K562 (cell line): ENCODE data around the gene PTBP3. TPM values are rescaled to one million over a fixed set of nuclear protein-coding genes. Genes with fewer than 3 reads are reported as not detected.

Source experiments
- ATAC-seq: fragments of 200-7000 bp; cut with Tn5 transposase; 3 replicates; pipeline ENCODE4 v1.9.1; 2020; ENCODE audit warnings: moderate library complexity
- BruUV-seq: library from RNA; stranded (reverse); fragments of 400-500 nt; replicated peaks from 2 replicates; lab custom pipeline; 2021; lab: Mats Ljungman, UMichigan
- CTCF ChIA-PET: fragments of 300-600 bp; formaldehyde crosslinking; extraction: SDS; loops from one replicate; lab custom pipeline; 2021; ENCODE audit warnings: low intra/inter-chr PET ratio; lab: Yijun Ruan, JAX
- POLR2A ChIA-PET: fragments of 300-600, 350-650 bp; sonication (Branson Sonifier 250); formaldehyde crosslinking; extraction: SDS; loops from one replicate; lab custom pipeline; 2021; ENCODE audit warnings: antibody characterized with exemption, inconsistent platforms; lab: Yijun Ruan, JAX
- DNase-seq, 4 experiments: peaks; one replicate each; pipeline versions ENCODE4 v3.0.0 to v3.0.0-alpha.2; 2011 to 2018; ENCODE audit warnings: low spot score in 3 of 4, mixed read lengths in 3 of 4; ENCODE audit errors: extremely low read depth in 1 of 4
- FAIRE-seq: peaks from 2 replicates; lab custom pipeline; 2011; peaks lifted over from hg19 to GRCh38; lab: Jason Lieb, UNC
- H2AFZ ChIP-seq: 2 replicates; pipeline ENCODE4 v1.6.0; 2011; ENCODE audit warnings: low read depth, low read length, control low read depth, inconsistent platforms
- H3K27ac ChIP-seq: fragments of 200-600 bp; 3 replicates; pipeline ENCODE4 v1.8.0; 2011; ENCODE audit warnings: low read depth, mild to moderate bottlenecking, control low read depth, inconsistent platforms, low read length, moderate library complexity, mixed read lengths; ENCODE audit errors: extremely low read depth
- H3K27me3 ChIP-seq, 2 experiments: fragments of 300-600 bp in 1 of 2; 2 replicates in 1 of 2; 3 replicates in 1 of 2; pipeline versions ENCODE4 v1.6.0 to v1.8.0; 2011; ENCODE audit warnings: inconsistent platforms in 2 of 2, low read length in 2 of 2, mild to moderate bottlenecking in 1 of 2, mixed read lengths in 1 of 2, moderate library complexity in 1 of 2; ENCODE audit not compliant: control insufficient read depth in 2 of 2, insufficient read depth in 2 of 2
- H3K36me3 ChIP-seq: fragments of 300-600 bp; 3 replicates; pipeline ENCODE4 v1.8.0; 2011; ENCODE audit warnings: mild to moderate bottlenecking, low read length, inconsistent platforms; ENCODE audit not compliant: control insufficient read depth, insufficient read depth
- H3K4me1 ChIP-seq, 2 experiments: fragments of 200-600 bp in 1 of 2; replicated peaks in 1 of 2; 2 replicates in 1 of 2; 3 replicates in 1 of 2; pipeline versions ENCODE4 v1.5.1 to v1.8.0; 2011; ENCODE audit warnings: inconsistent platforms in 2 of 2, low read length in 2 of 2, mild to moderate bottlenecking in 1 of 2, mixed read lengths in 1 of 2, moderate library complexity in 1 of 2; ENCODE audit not compliant: control insufficient read depth in 2 of 2, insufficient read depth in 2 of 2
- H3K4me2 ChIP-seq: 2 replicates; pipeline ENCODE4 v1.6.1; 2011; ENCODE audit warnings: low read length, control low read depth, inconsistent platforms, mixed read lengths; ENCODE audit not compliant: insufficient read depth
- H3K4me3 ChIP-seq: fragments of 200-600 bp; sonication (generic), shearing (Covaris generic); 2 replicates; pipeline ENCODE4 v1.5.1; 2016; ENCODE audit warnings: control low read depth, inconsistent platforms
- H3K79me2 ChIP-seq: fragments of 200-600 bp; 3 replicates; pipeline ENCODE4 v1.8.0; 2011; ENCODE audit warnings: low read length, inconsistent platforms; ENCODE audit not compliant: control insufficient read depth, insufficient read depth
- H3K9ac ChIP-seq, 2 experiments: 2 replicates each; pipeline versions ENCODE4 v1.6.0 to v1.6.1; 2011; ENCODE audit warnings: low read depth in 2 of 2, low read length in 2 of 2, control low read depth in 1 of 2, inconsistent platforms in 1 of 2, mild to moderate bottlenecking in 1 of 2, mixed read lengths in 1 of 2; ENCODE audit not compliant: insufficient read depth in 1 of 2
- H3K9me1 ChIP-seq: one replicate; pipeline ENCODE4 v1.6.0; 2011; ENCODE audit warnings: inconsistent platforms, mild to moderate bottlenecking, low read length, moderate library complexity; ENCODE audit not compliant: control insufficient read depth, insufficient read depth
- H3K9me3 ChIP-seq: replicated peaks from 2 replicates; pipeline ENCODE4 v1.5.1; 2011; ENCODE audit warnings: low read depth, low read length, inconsistent platforms; ENCODE audit not compliant: control insufficient read depth, insufficient read depth
- H4K20me1 ChIP-seq: replicated peaks from 2 replicates; pipeline ENCODE4 v1.6.1; 2011; ENCODE audit warnings: low read length, inconsistent platforms, mixed read lengths; ENCODE audit not compliant: control insufficient read depth, insufficient read depth
- BACH1 ChIP-seq: fragments of 200-800 bp; sonication (Bioruptor generic); IDR thresholded peaks from 2 replicates; pipeline ENCODE4 v1.6.1; 2016; ENCODE audit warnings: missing genetic modification characterization, missing compliant biosample characterization
- DIDO1 ChIP-seq: fragments of 450-650 bp; IDR thresholded peaks from 2 replicates; pipeline ENCODE4 v1.6.1; 2016; ENCODE audit warnings: low read depth, missing biosample characterization, missing genetic modification characterization
- GABPB2 ChIP-seq: fragments of 250-450 bp; sonication (Bioruptor Pico); conservative IDR thresholded peaks from 2 replicates; pipeline ENCODE4 v1.5.1; 2021; ENCODE audit warnings: mild to moderate bottlenecking
- HEY1 ChIP-seq: fragments of 250-450 bp; sonication (Bioruptor Pico); IDR thresholded peaks from 2 replicates; pipeline ENCODE4 v1.5.0; 2020; ENCODE audit warnings: mild to moderate bottlenecking, moderate library complexity, borderline replicate concordance
- MED1 ChIP-seq: sonication (generic); formaldehyde crosslinking; IDR thresholded peaks from 2 replicates; pipeline ENCODE4 v1.8.1; 2023; ENCODE audit warnings: missing genetic modification reagents, borderline replicate concordance
- NR2C2 ChIP-seq, 2 experiments: fragments of 200-800 bp in 1 of 2; sonication (Bioruptor generic) in 1 of 2; sonication (generic) in 1 of 2; formaldehyde crosslinking in 1 of 2; IDR thresholded peaks; 2 replicates each; pipeline versions ENCODE4 v1.6.1 to v1.8.0; 2016 to 2022; ENCODE audit warnings: mild to moderate bottlenecking in 1 of 2, missing compliant biosample characterization in 1 of 2, missing genetic modification characterization in 1 of 2, missing genetic modification reagents in 1 of 2
- ZNF311 ChIP-seq: fragments of 250-450 bp; sonication (Bioruptor Pico); IDR thresholded peaks from 2 replicates; pipeline ENCODE4 v1.4.0; 2020; ENCODE audit warnings: mild to moderate bottlenecking, moderate library complexity
- in situ Hi-C: fragments of 300-500 bp; cut with MboI; formaldehyde crosslinking; loops from 4 replicates; pipeline ENCODE4 v1.15.0; 2018; ENCODE audit warnings: inconsistent platforms, mixed read lengths
- intact Hi-C: fragments of 100-400 bp; cut with micrococcal nuclease; formaldehyde crosslinking; loops from 2 replicates; pipeline ENCODE4 v1.14.2; 2022
- polyA plus RNA-seq, 8 experiments: library from polyadenylated mRNA; depleted of rRNA in 4 of 8; stranded (reverse) in 5 of 8; unstranded in 3 of 8; fragments of >200 nt; fragmentation: Nextera tagmentation in 2 of 8; fragmentation: Illumina TruSeq in 1 of 8; extraction: Ambion mirVana in 2 of 8; extraction: Trizol in 1 of 8; gene quantifications; 2 replicates each; pipeline versions ENCODE4 v1.2.1 to v1.2.3, GENCODE V29; 2011 to 2014; ENCODE audit warnings: inconsistent platforms in 1 of 8, missing spikeins in 1 of 8
- total RNA-seq, 7 experiments: library from RNA; depleted of rRNA in 6 of 7; stranded (reverse); fragments of >200 nt in 6 of 7; fragmentation: Illumina TruSeq in 2 of 7; extraction: Trizol in 2 of 7; gene quantifications; 2 replicates each; pipeline versions ENCODE4 v1.2.1 to v1.2.3, GENCODE V29; 2011 to 2021; ENCODE audit warnings: low replicate concordance in 1 of 7

PTBP3 gene
- total and polyA plus RNA-seq, 9 of the 15 experiments (the other 6 are each of a cell fraction or from before 2014, with no cell fraction given) = 22.4 to 132 (median 68.0) TPM

- intact Hi-C loops = no loop called here
- TF ChIP-seq ZNF311 (CRISPR knock-in tag) (no peak), GABPB2 (CRISPR knock-in tag) (no peak), DIDO1 (tag) (no peak), MED1 (no peak), HEY1 (CRISPR knock-in tag) (no peak), NR2C2 (CRISPR knock-in tag; IDR thresholded peaks at IDR 0.05) (no peak), NR2C2 (tag; IDR thresholded peaks at IDR 0.05) (no peak), BACH1 (tag) (no peak)
- TF ChIP-seq, all 486 proteins: peak for 0
- DNase-seq = no peak
- FAIRE-seq = no peak
- in situ Hi-C loops = no loop called here
- POLR2A ChIA-PET = interaction anchor here (1.1 kb wide), 1 partner anchor 12 kb away, joined by 3 read pairs; no protein-coding TSS in a partner anchor
- H2AFZ ChIP-seq = no peak overlapping the region
- no peak overlapping the region for H3K4me3 ChIP-seq
- H3K36me3 ChIP-seq = 0 out of 3 replicates have a peak, but pooled peaks cover 2% of the 10 kb centered on the region
- no TSS peak for BruUV-seq
- no peaks in the 10 kb centered on the region for H4K20me1 ChIP-seq
- no peak overlapping the region for H3K4me2 ChIP-seq
- no peak overlapping the region for H3K9ac ChIP-seq
- peaks cover 0 to 5% of the 10 kb centered on the region in 2 experiments; a peak in 4 of 5 replicates for H3K4me1 ChIP-seq
- peaks cover 93% of the 10 kb centered on the region for H3K79me2 ChIP-seq
- H3K9me1 ChIP-seq = no peaks in the 10 kb centered on the region
- CTCF ChIA-PET = no interaction called here
- ATAC-seq = no peak
- H3K27ac ChIP-seq = no peak overlapping the region
- H3K9me3 ChIP-seq = no peaks in the 10 kb centered on the region
- no peaks in the 10 kb centered on the region for H3K27me3 ChIP-seq
Observed at GRCh38 chr9:112301420-112301819, 32.0 kb downstream of the PTBP3 start.
